ENCODE measurements around the gene RBX1.
"Not testable (repeated sequence)": the region's sequence is repeated elsewhere in the genome, so short reads cannot be mapped to it uniquely, and the experiment has no call there.

The RBX1 gene

GRCh38 chr22:40979871-40980270, 28.7 kb downstream of the RBX1 start:
- Mint-ChIP-seq H3K4me3 (no peak overlapping the region), H3K36me3 (ENCODE audit: insufficient read depth) (no peaks in the 10 kb centered on the region), H3K27ac (no peak overlapping the region), H3K9me3 (no peaks in the 10 kb centered on the region), H3K4me1 (ENCODE audit: low read depth in 2 of 2) (no peaks in the 10 kb centered on the region), H3K27me3 (no peaks in the 10 kb centered on the region)
- ATAC-seq (replicated peaks) (no peak), DNase-seq (no peak)

- no peak for ATAC-seq (replicated peaks)
- Mint-ChIP-seq H3K36me3 (ENCODE audit: insufficient read depth) (no peaks in the 10 kb centered on the region), H3K9me3 (no peaks in the 10 kb centered on the region), H3K27ac (peak overlapping the region in 1 of 2 donors; percentile 71), H3K4me3 (no peak overlapping the region), H3K4me1 (ENCODE audit: low read depth in 2 of 2) (no peaks in the 10 kb centered on the region), H3K27me3 (no peaks in the 10 kb centered on the region)
- DNase-seq, result no peak
Observed at GRCh38 chr22:40982482-40983385, 31.6 kb downstream of the RBX1 start.

- Mint-ChIP-seq H3K9me3 (no peaks in the 10 kb centered on the region), H3K27me3 (peaks cover 47 to 50% of the 10 kb centered on the region in 2 donors), H3K36me3 (ENCODE audit: insufficient read depth) (no peaks in the 10 kb centered on the region), H3K4me3 (no peak overlapping the region), H3K4me1 (ENCODE audit: low read depth in 2 of 2) (no peaks in the 10 kb centered on the region), H3K27ac (no peak overlapping the region)
- no peak for DNase-seq
- no peak for ATAC-seq (replicated peaks)
Observed at GRCh38 chr22:40991298-40991697, 40.1 kb downstream of the RBX1 start.

GRCh38 chr22:40995821-40996220, 44.6 kb downstream of the RBX1 start:
- Mint-ChIP-seq H3K36me3 (ENCODE audit: insufficient read depth) (peaks cover 3% of the 10 kb centered on the region), H3K4me1 (ENCODE audit: low read depth in 2 of 2) (no peaks in the 10 kb centered on the region), H3K27ac (no peak overlapping the region), H3K9me3 (no peaks in the 10 kb centered on the region), H3K4me3 (no peak overlapping the region), H3K27me3 (peaks cover 31 to 34% of the 10 kb centered on the region in 2 donors)
- ATAC-seq (replicated peaks), result no peak
- DNase-seq, result no peak

- Mint-ChIP-seq H3K27ac (no peak overlapping the region), H3K4me3 (no peak overlapping the region), H3K9me3 (no peaks in the 10 kb centered on the region), H3K4me1 (ENCODE audit: low read depth in 2 of 2) (no peaks in the 10 kb centered on the region), H3K27me3 (peaks cover 14 to 17% of the 10 kb centered on the region in 2 donors), H3K36me3 (ENCODE audit: insufficient read depth) (peaks cover 3% of the 10 kb centered on the region)
- no peak for ATAC-seq (replicated peaks)
- DNase-seq, result no peak
Observed at GRCh38 chr22:40997520-40997919, 46.3 kb downstream of the RBX1 start.

GRCh38 chr22:41000040-41000565, 48.9 kb downstream of the RBX1 start:
- no peaks in the 10 kb centered on the region for H3K4me1 Mint-ChIP-seq (ENCODE audit: low read depth in 2 of 2)
- no peak for ATAC-seq (replicated peaks)
- H3K9me3 Mint-ChIP-seq, result no peaks in the 10 kb centered on the region
- no peak for DNase-seq
- no peaks in the 10 kb centered on the region for H3K27me3 Mint-ChIP-seq
- H3K4me3 Mint-ChIP-seq, result no peak overlapping the region
- H3K27ac Mint-ChIP-seq, result no peak overlapping the region
- peaks cover 3% of the 10 kb centered on the region for H3K36me3 Mint-ChIP-seq (ENCODE audit: insufficient read depth)

- ATAC-seq (replicated peaks) (no peak), DNase-seq (no peak)
- Mint-ChIP-seq H3K27me3 (peaks cover 0 to 6% of the 10 kb centered on the region in 2 donors), H3K36me3 (ENCODE audit: insufficient read depth) (peaks cover 3% of the 10 kb centered on the region), H3K9me3 (no peaks in the 10 kb centered on the region), H3K27ac (no peak overlapping the region), H3K4me3 (no peak overlapping the region), H3K4me1 (ENCODE audit: low read depth in 2 of 2) (no peaks in the 10 kb centered on the region)
Observed at GRCh38 chr22:41000941-41001721, 50.0 kb downstream of the RBX1 start.

- Mint-ChIP-seq H3K9me3 (no peaks in the 10 kb centered on the region), H3K27ac (peak overlapping the region in 1 of 2 donors; percentile 41), H3K36me3 (ENCODE audit: insufficient read depth) (peaks cover 3% of the 10 kb centered on the region), H3K4me1 (ENCODE audit: low read depth in 2 of 2) (no peaks in the 10 kb centered on the region), H3K27me3 (peaks cover 0 to 8% of the 10 kb centered on the region in 2 donors), H3K4me3 (no peak overlapping the region)
- DNase-seq, result no peak
- ATAC-seq (replicated peaks), result no peak
Observed at GRCh38 chr22:41001722-41002122, 50.5 kb downstream of the RBX1 start.

- not testable (repeated sequence) for H3K4me1 Mint-ChIP-seq (ENCODE audit: low read depth in 2 of 2)
Observed at GRCh38 chr22:41002386-41002785, 51.2 kb downstream of the RBX1 start.

GRCh38 chr22:41003066-41003465, 51.9 kb downstream of the RBX1 start:
- no peaks in the 10 kb centered on the region for H3K36me3 Mint-ChIP-seq (ENCODE audit: insufficient read depth)
- no peak for ATAC-seq (replicated peaks)
- no peaks in the 10 kb centered on the region for H3K9me3 Mint-ChIP-seq
- H3K4me1 Mint-ChIP-seq (ENCODE audit: low read depth in 2 of 2), result no peaks in the 10 kb centered on the region
- no peak overlapping the region for H3K4me3 Mint-ChIP-seq
- DNase-seq, result no peak
- peaks cover 0 to 8% of the 10 kb centered on the region in 2 donors for H3K27me3 Mint-ChIP-seq
- H3K27ac Mint-ChIP-seq, result no peak overlapping the region

More at GRCh38 chr22:41002386-41002785, 51.2 kb downstream of the RBX1 start:
- peak overlapping the region in 1 of 2 donors; percentile 41 for H3K27ac Mint-ChIP-seq
- not testable (repeated sequence) for H3K27me3 Mint-ChIP-seq; H3K9me3 Mint-ChIP-seq; H3K36me3 Mint-ChIP-seq (ENCODE audit: insufficient read depth); ATAC-seq (replicated peaks); H3K4me3 Mint-ChIP-seq; DNase-seq

- no peaks in the 10 kb centered on the region for H3K36me3 Mint-ChIP-seq (ENCODE audit: insufficient read depth)
- no peak overlapping the region for H3K27ac Mint-ChIP-seq
- DNase-seq (no peak), ATAC-seq (replicated peaks) (no peak)
- peaks cover 0 to 8% of the 10 kb centered on the region in 2 donors for H3K27me3 Mint-ChIP-seq
- H3K4me1 Mint-ChIP-seq (ENCODE audit: low read depth in 2 of 2), result no peaks in the 10 kb centered on the region
- no peak overlapping the region for H3K4me3 Mint-ChIP-seq
- H3K9me3 Mint-ChIP-seq, result no peaks in the 10 kb centered on the region
Observed at GRCh38 chr22:41003976-41004375, 52.8 kb downstream of the RBX1 start.

GRCh38 chr22:41009222-41009948, 58.2 kb downstream of the RBX1 start:
- Mint-ChIP-seq H3K4me1 (ENCODE audit: low read depth in 2 of 2) (no peaks in the 10 kb centered on the region), H3K9me3 (no peaks in the 10 kb centered on the region), H3K27me3 (peaks cover 0 to 8% of the 10 kb centered on the region in 2 donors), H3K36me3 (ENCODE audit: insufficient read depth) (no peaks in the 10 kb centered on the region), H3K27ac (no peak overlapping the region), H3K4me3 (no peak overlapping the region)
- ATAC-seq (replicated peaks) (no peak), DNase-seq (no peak)

GRCh38 chr22:41015003-41015402, 63.8 kb downstream of the RBX1 start:
- no peak overlapping the region for H3K27ac Mint-ChIP-seq
- no peaks in the 10 kb centered on the region for H3K27me3 Mint-ChIP-seq
- no peaks in the 10 kb centered on the region for H3K36me3 Mint-ChIP-seq (ENCODE audit: insufficient read depth)
- no peak overlapping the region for H3K4me3 Mint-ChIP-seq
- no peaks in the 10 kb centered on the region for H3K9me3 Mint-ChIP-seq
- ATAC-seq (replicated peaks) (no peak), DNase-seq (no peak)
- H3K4me1 Mint-ChIP-seq (ENCODE audit: low read depth in 2 of 2), result no peaks in the 10 kb centered on the region

Data from effector memory CD8-positive, alpha-beta T cell (primary cell).